Mesendoderm (in vitro differentiated cells): ENCODE results near the gene DNM3.

ENCODE experiments used
- DNase-seq: peaks from one replicate; pipeline ENCODE4 v3.0.0; 2013
- H2AK5ac ChIP-seq: 2 replicates; pipeline ENCODE4 v1.6.1; 2013; ENCODE audit warnings: low read length, inconsistent platforms
- H2BK120ac ChIP-seq: 2 replicates; pipeline ENCODE4 v1.6.1; 2013; ENCODE audit warnings: low read depth, mild to moderate bottlenecking, low read length, moderate library complexity, mixed read lengths
- H2BK15ac ChIP-seq: replicated peaks from 2 replicates; pipeline ENCODE4 v1.6.1; 2013; ENCODE audit warnings: low read depth, mild to moderate bottlenecking, moderate library complexity
- H2BK5ac ChIP-seq: 2 replicates; pipeline ENCODE4 v1.6.1; 2013; ENCODE audit warnings: low read length, inconsistent platforms
- H3K18ac ChIP-seq: 2 replicates; pipeline ENCODE4 v1.6.1; 2013; ENCODE audit warnings: mild to moderate bottlenecking, low read length, mixed read lengths
- H3K23ac ChIP-seq: one replicate; pipeline ENCODE4 v1.6.1; 2013; ENCODE audit warnings: low read length
- H3K27ac ChIP-seq: 2 replicates; pipeline ENCODE4 v1.5.1; 2013; ENCODE audit warnings: low read depth, mild to moderate bottlenecking, inconsistent platforms, low read length, moderate library complexity
- H3K27me3 ChIP-seq: 2 replicates; pipeline ENCODE4 v1.6.1; 2013; ENCODE audit warnings: low read length, control low read depth, mild to moderate bottlenecking, inconsistent platforms; ENCODE audit not compliant: insufficient read depth, poor library complexity
- H3K36me3 ChIP-seq: 2 replicates; pipeline ENCODE4 v1.6.1; 2013; ENCODE audit warnings: low read length, inconsistent platforms; ENCODE audit not compliant: control insufficient read depth, insufficient read depth
- H3K4ac ChIP-seq: one replicate; pipeline ENCODE4 v1.6.1; 2013; ENCODE audit warnings: low read depth, mild to moderate bottlenecking, low read length, moderate library complexity
- H3K4me1 ChIP-seq: 2 replicates; pipeline ENCODE4 v1.6.1; 2013; ENCODE audit warnings: low read depth, low read length, inconsistent platforms; ENCODE audit not compliant: control insufficient read depth
- H3K4me2 ChIP-seq: 2 replicates; pipeline ENCODE4 v1.6.1; 2013; ENCODE audit warnings: low read length
- H3K4me3 ChIP-seq: 2 replicates; pipeline ENCODE4 v1.5.1; 2013; ENCODE audit warnings: mild to moderate bottlenecking, low read length
- H3K56ac ChIP-seq: one replicate; pipeline ENCODE4 v1.6.1; 2013; ENCODE audit warnings: low read length
- H3K79me1 ChIP-seq: 2 replicates; pipeline ENCODE4 v1.6.1; 2013; ENCODE audit warnings: low read length, inconsistent platforms
- H3K79me2 ChIP-seq: 2 replicates; pipeline ENCODE4 v1.6.1; 2013; ENCODE audit warnings: mild to moderate bottlenecking, low read length; ENCODE audit not compliant: control insufficient read depth, insufficient read depth
- H3K9ac ChIP-seq: 2 replicates; pipeline ENCODE4 v1.6.1; 2013; ENCODE audit warnings: low read length, inconsistent platforms
- H4K5ac ChIP-seq: one replicate; pipeline ENCODE4 v1.6.1; 2013; ENCODE audit warnings: low read length
- H4K8ac ChIP-seq: one replicate; pipeline ENCODE4 v1.6.1; 2013; ENCODE audit warnings: low read depth, mild to moderate bottlenecking, control low read depth, low read length, moderate library complexity
- WGBS: extraction: QIAGEN DNeasy Blood & Tissue Kit; methylation state at CpG from one replicate; pipeline ENCODE4 v1.1.7; 2013; ENCODE audit warnings: low lambda C conversion rate, missing lambda C conversion rate; ENCODE audit not compliant: insufficient coverage; ENCODE audit errors: extremely low coverage; 5-methylcytosine and 5-hydroxymethylcytosine counted together

The DNM3 gene

DNA sequence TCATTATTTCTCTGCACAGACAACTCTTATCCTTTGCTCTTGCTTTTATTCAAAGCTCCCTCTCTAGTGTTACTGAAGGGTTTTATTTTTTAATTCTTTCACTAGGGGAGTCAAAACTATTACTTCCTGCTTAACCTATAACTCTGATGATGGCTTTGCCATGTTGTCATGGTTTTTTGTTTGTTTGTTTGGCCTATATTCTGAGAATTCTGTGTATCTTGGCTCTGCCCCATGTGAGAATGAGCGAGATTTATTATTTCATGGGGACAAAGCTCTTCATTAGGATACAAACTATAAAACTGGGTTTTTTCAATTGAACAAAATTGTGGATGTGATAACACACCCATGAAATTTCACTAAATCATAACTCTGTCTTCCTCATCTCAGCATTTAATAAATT, 388.6 kb downstream of the DNM3 start:
- H2AK5ac ChIP-seq, result no peak overlapping the region
- no peak overlapping the region for H3K9ac ChIP-seq
- H4K8ac ChIP-seq, result no peak overlapping the region
- no peaks in the 10 kb centered on the region for H3K4me1 ChIP-seq
- no CpG with 5 or more reads among the region's 1 CpG for WGBS
- H4K5ac ChIP-seq, result no peak overlapping the region
- H3K23ac ChIP-seq, result no peak overlapping the region
- no peaks in the 10 kb centered on the region for H3K36me3 ChIP-seq
- no peak overlapping the region for H3K4ac ChIP-seq
- H3K18ac ChIP-seq, result no peak overlapping the region
- H2BK15ac ChIP-seq, result no peak overlapping the region
- DNase-seq, result no peak
- no peaks in the 10 kb centered on the region for H3K27me3 ChIP-seq
- no peaks in the 10 kb centered on the region for H3K79me1 ChIP-seq
- no peak overlapping the region for H3K27ac ChIP-seq
- H3K4me2 ChIP-seq, result no peak overlapping the region
- H2BK5ac ChIP-seq, result no peak overlapping the region
- H3K56ac ChIP-seq, result no peak overlapping the region
- no peak overlapping the region for H2BK120ac ChIP-seq
- H3K79me2 ChIP-seq, result no peaks in the 10 kb centered on the region
- no peak overlapping the region for H3K4me3 ChIP-seq

GRCh38 chr1:172230526-172230925, 389.2 kb downstream of the DNM3 start:
- DNase-seq, result no peak

GRCh38 chr1:172236958-172237357, 395.7 kb downstream of the DNM3 start:
- Histone ChIP-seq H2BK15ac (no peak overlapping the region), H3K4me2 (no peak overlapping the region), H4K8ac (no peak overlapping the region), H2BK120ac (no peak overlapping the region), H3K4ac (no peak overlapping the region), H3K36me3 (no peaks in the 10 kb centered on the region), H3K9ac (no peak overlapping the region), H3K56ac (no peak overlapping the region), H3K27me3 (no peaks in the 10 kb centered on the region), H3K23ac (no peak overlapping the region), H3K4me3 (no peak overlapping the region), H3K79me1 (no peaks in the 10 kb centered on the region), H3K27ac (no peak overlapping the region), H2BK5ac (no peak overlapping the region), H3K4me1 (no peaks in the 10 kb centered on the region), H3K18ac (no peak overlapping the region), H2AK5ac (no peak overlapping the region), H4K5ac (no peak overlapping the region), H3K79me2 (no peaks in the 10 kb centered on the region)
- no CpG with 5 or more reads among the region's 5 CpGs for WGBS
- no peak for DNase-seq

More at GRCh38 chr1:172230526-172230925, 389.2 kb downstream of the DNM3 start:
- H3K79me2 ChIP-seq, result no peaks in the 10 kb centered on the region
- no peak overlapping the region for H3K4ac ChIP-seq
- H2BK15ac ChIP-seq, result no peak overlapping the region
- no peak overlapping the region for H3K23ac ChIP-seq
- no peak overlapping the region for H3K18ac ChIP-seq
- no peaks in the 10 kb centered on the region for H3K4me1 ChIP-seq
- no peak overlapping the region for H4K5ac ChIP-seq
- no peak overlapping the region for H3K27ac ChIP-seq
- WGBS, result no CpG with 5 or more reads among the region's 2 CpGs
- H2BK5ac ChIP-seq, result no peak overlapping the region
- no peak overlapping the region for H2AK5ac ChIP-seq
- no peak overlapping the region for H3K4me3 ChIP-seq
- no peak overlapping the region for H3K9ac ChIP-seq
- H3K79me1 ChIP-seq, result no peaks in the 10 kb centered on the region
- H3K4me2 ChIP-seq, result no peak overlapping the region
- no peak overlapping the region for H3K56ac ChIP-seq
- no peaks in the 10 kb centered on the region for H3K27me3 ChIP-seq
- no peak overlapping the region for H4K8ac ChIP-seq
- no peak overlapping the region for H2BK120ac ChIP-seq
- no peaks in the 10 kb centered on the region for H3K36me3 ChIP-seq

DNA sequence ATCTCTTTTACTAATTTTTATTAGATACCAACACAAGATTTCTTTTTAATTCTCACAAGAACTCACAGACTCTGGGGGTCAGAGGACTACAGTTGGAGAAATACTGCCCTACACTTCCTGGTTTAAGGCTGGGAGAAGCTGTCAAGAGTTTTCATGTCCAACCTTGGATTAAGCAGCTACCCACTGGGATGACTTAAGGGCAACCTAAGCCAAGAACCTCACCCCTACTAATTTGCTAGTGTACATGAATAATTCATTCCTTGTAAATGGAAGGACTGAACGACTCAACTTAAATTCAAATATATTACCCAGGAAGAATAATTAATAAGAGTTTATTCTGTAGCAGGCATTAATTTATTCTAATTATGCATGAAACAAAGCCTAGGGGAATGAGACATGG, 396.9 kb downstream of the DNM3 start:
- H2BK120ac ChIP-seq, result no peak overlapping the region
- no peak overlapping the region for H2BK5ac ChIP-seq
- no peak overlapping the region for H3K4me2 ChIP-seq
- H3K9ac ChIP-seq, result no peak overlapping the region
- DNase-seq, result no peak
- no peak overlapping the region for H3K27ac ChIP-seq
- no peak overlapping the region for H3K18ac ChIP-seq
- no peak overlapping the region for H2BK15ac ChIP-seq
- H3K4me1 ChIP-seq, result no peaks in the 10 kb centered on the region
- H2AK5ac ChIP-seq, result no peak overlapping the region
- no CpG with 5 or more reads among the region's 1 CpG for WGBS
- H3K56ac ChIP-seq, result no peak overlapping the region
- no peak overlapping the region for H3K4ac ChIP-seq
- H3K79me1 ChIP-seq, result no peaks in the 10 kb centered on the region
- H3K79me2 ChIP-seq, result no peaks in the 10 kb centered on the region
- H4K5ac ChIP-seq, result no peak overlapping the region
- no peaks in the 10 kb centered on the region for H3K36me3 ChIP-seq
- no peak overlapping the region for H3K23ac ChIP-seq
- no peak overlapping the region for H4K8ac ChIP-seq
- H3K27me3 ChIP-seq, result no peaks in the 10 kb centered on the region
- H3K4me3 ChIP-seq, result no peak overlapping the region

- Histone ChIP-seq H4K8ac (no peak overlapping the region), H2BK15ac (no peak overlapping the region), H3K56ac (no peak overlapping the region), H2BK5ac (no peak overlapping the region), H3K27me3 (no peaks in the 10 kb centered on the region), H3K4ac (no peak overlapping the region), H3K79me2 (no peaks in the 10 kb centered on the region), H3K4me3 (no peak overlapping the region), H2AK5ac (no peak overlapping the region), H4K5ac (no peak overlapping the region), H3K18ac (no peak overlapping the region), H3K9ac (no peak overlapping the region), H3K27ac (no peak overlapping the region), H3K23ac (no peak overlapping the region), H3K4me1 (no peaks in the 10 kb centered on the region), H3K36me3 (no peaks in the 10 kb centered on the region), H3K4me2 (no peak overlapping the region), H2BK120ac (no peak overlapping the region), H3K79me1 (no peaks in the 10 kb centered on the region)
- WGBS, result no CpG with 5 or more reads among the region's 2 CpGs
- no peak for DNase-seq
These were observed 397.7 kb downstream of the DNM3 start for GRCh38 chr1:172238965-172239364.

DNA sequence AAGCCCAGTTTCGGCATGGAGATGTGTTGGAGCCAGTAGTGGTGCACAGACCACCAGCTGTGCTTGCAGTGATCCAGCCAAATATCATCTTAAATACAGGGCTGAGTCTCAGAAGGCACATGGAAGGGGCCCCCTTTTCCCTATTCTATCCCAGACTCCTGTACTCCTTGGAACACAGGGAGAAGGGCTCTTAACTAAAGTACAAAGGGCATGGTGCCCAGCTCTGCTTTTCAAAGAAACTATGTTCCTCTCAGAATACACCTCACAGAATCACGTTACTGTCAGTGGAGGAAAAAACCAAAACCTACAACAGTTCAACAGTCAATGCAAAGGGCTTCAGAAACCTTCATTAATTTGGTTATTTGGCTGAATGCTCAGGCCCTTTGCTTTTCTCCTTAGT, 398.6 kb downstream of the DNM3 start:
- no peak overlapping the region for H2AK5ac ChIP-seq
- no peak overlapping the region for H2BK15ac ChIP-seq
- no peaks in the 10 kb centered on the region for H3K79me2 ChIP-seq
- no peaks in the 10 kb centered on the region for H3K4me1 ChIP-seq
- no CpG with 5 or more reads among the region's 2 CpGs for WGBS
- H3K4me2 ChIP-seq, result no peak overlapping the region
- no peak overlapping the region for H2BK120ac ChIP-seq
- H3K9ac ChIP-seq, result no peak overlapping the region
- no peak overlapping the region for H4K8ac ChIP-seq
- no peak overlapping the region for H3K27ac ChIP-seq
- H3K27me3 ChIP-seq, result no peaks in the 10 kb centered on the region
- H4K5ac ChIP-seq, result no peak overlapping the region
- H3K4me3 ChIP-seq, result no peak overlapping the region
- no peak for DNase-seq
- H3K56ac ChIP-seq, result no peak overlapping the region
- no peak overlapping the region for H3K18ac ChIP-seq
- no peak overlapping the region for H2BK5ac ChIP-seq
- no peak overlapping the region for H3K23ac ChIP-seq
- H3K36me3 ChIP-seq, result no peaks in the 10 kb centered on the region
- no peak overlapping the region for H3K4ac ChIP-seq
- no peaks in the 10 kb centered on the region for H3K79me1 ChIP-seq
